Activated CD4-positive, alpha-beta T cell treated with anti-CD3 and anti-CD28 coated beads, Interleukin-2, amount 50 U/mL, for 1 hour (primary cell): Measurements from ENCODE around the gene SPCS1.
"Not testable (repeated sequence)": the region's sequence is repeated elsewhere in the genome, so short reads cannot be mapped to it uniquely, and the experiment has no call there.

Experiments used
- DNase-seq: peaks from one replicate; pipeline ENCODE4 v3.0.0-alpha.2; 2020

Gene SPCS1

GRCh38 chr3:52695798-52696671 is 9.9 kb upstream of the SPCS1 start:
- no peak for DNase-seq

GRCh38 chr3:52696830-52697631 is 8.9 kb upstream of the SPCS1 start:
- DNase-seq, result no peak

- no peak for DNase-seq
Measured at GRCh38 chr3:52697632-52697965, 8.3 kb upstream of the SPCS1 start.

DNA sequence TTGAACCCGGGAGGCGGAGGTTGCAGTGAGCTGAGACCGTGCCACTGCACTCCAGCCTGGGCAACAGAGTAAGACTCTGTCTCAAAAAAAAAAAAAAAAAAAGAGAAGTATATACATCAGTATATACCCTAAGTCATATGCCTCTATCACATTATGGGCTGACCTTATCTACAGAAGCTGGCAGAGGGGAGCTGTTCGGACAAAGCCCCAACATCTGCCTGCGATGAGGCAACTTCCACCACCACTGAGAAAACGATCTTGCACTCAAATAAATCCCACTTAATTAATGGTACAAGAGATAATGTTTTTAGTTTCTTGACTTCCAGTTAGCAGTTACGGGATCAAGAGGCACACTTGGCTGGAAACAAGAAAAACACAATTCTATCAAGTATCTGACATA is 2.6 kb upstream of the SPCS1 start:
- DNase-seq, result no peak

DNA sequence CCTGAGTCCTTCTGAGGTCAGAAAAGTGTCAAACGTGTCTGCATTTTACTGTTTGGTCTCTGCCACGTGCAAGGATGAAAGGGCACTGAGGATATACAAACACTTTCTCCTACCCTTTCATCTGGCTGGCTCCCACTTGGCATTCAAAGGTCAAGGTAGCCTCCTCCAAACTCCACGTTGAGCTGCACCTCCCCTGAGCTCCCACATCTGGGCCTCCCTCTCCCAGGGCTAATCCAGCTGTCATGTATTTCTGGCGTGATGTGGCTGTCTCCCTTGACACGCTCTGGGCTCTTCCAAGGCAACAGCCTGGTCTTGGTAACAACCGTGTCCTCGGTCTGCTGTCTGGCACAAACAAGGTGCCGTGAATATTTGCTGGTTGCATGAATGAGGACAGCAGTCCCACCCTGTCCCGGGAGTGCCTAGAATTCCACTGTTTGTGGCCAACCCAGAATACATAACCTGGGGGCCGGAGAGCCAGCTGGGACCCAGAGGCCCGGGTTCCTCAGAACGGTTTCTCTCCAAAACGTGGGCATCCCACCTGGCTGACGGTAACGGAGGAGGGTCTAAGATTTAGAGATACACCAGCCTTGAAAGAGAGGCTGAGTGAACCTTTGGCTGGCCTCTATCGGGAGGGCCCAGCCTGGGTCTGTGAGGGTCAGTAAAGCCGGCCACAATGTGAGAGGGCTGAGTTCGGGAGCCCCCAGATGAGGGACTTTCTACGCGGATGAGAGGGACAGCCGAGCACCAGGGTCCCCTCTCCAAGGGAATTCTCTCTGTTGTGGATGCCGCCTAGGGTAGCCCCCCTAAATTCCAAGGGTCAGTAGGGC is 1.1 kb upstream of the SPCS1 start:
- peak; percentile 2 for DNase-seq

GRCh38 chr3:52705438-52705687 is 543 bp upstream of the SPCS1 start:
- no peak for DNase-seq

- DNase-seq, result no peak
Measured at GRCh38 chr3:52707585-52707984, 1.7 kb downstream of the SPCS1 start.

- no peak for DNase-seq
Measured at GRCh38 chr3:52710512-52710911, 4.6 kb downstream of the SPCS1 start.

DNA sequence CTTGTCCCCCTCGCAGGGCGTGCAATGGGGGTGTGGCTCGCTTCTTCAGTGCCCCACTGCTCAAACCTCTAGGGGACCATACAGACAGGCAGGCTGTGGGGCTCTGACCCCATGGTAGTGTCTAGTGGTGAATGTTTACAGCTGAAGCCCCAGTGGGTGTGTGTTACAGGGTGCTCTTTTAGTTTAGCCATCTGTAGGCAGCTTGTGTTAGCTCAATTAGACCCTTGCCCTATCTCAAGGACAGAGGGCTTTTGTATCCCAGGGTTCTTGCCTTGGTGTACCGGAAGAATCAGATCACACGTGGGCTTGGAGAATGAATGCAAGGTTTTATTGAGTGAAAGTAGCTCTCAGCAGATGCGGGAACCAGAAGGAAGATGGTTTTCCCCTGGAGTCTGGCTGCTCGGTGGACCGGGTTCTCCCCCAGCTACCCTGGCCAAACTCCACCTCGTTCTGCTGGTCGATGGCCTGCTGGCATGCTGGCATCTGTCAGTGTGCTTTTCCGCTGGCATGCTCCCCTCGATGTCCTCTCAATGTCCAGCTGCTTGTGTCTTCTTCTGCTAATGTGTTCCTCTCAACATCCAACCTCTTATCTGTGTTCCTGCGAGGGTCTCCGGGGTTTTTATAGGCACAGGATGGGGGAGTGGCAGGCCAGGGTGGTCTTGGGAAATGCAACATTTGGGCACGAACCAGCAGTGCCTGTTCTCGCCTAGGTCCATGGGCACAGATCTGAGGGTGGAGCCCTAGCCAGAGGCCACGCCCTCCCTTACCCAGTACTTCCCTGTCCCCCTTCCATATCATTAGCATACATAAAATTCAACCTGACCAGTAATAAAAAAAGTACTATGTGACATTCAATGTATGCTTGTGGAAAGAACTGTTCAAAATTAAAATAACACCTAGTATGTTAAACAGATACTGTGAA is 6.6 kb downstream of the SPCS1 start:
- no peak for DNase-seq

DNA sequence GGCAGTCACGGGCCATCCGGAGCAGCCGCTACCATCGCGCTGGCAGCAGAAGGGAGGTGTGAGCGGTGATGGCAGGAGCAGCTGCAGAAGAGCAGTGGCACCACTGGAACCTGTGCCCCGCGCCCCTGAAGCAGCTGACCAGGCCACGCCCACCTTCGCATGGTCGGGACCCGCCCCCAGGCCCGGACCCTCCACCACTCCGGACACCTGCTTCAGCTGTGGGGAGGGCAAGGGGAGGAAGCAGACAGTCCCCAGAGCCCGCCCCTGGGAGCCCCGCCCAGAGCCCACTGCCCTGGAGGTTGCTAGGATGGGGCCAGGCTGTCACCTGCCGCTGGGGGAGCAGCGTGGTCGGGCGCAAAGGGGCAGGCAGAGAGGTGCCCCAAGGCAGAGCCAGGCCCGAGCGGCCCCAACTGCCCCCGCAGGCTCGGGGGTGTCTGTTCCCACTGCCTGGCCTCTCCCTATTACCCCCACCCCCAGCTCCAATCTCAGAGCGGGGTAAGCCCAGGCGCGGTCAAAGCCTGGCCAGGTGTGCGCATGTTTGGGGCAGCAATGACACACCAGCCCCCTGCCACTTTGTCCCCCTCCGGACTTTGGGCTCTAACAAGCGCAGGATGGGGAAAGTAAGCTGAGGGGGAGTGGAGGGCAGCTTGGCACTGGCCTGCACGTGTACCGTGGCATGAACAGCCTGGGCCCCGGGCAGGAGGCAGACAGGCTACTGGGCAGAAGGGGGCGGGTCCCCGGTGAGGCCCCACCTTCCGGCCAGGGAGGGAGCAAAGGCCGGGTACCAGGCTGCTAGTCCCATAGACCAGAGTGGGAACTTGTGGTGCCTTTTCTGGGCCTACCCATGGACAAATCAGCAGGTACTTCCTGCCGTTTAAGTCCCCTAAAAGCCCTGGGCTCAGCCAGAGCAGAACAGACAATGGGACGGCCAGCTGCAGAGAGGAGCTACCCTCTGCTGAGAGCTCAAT is 8.7 kb downstream of the SPCS1 start:
- DNase-seq, result no peak

DNA sequence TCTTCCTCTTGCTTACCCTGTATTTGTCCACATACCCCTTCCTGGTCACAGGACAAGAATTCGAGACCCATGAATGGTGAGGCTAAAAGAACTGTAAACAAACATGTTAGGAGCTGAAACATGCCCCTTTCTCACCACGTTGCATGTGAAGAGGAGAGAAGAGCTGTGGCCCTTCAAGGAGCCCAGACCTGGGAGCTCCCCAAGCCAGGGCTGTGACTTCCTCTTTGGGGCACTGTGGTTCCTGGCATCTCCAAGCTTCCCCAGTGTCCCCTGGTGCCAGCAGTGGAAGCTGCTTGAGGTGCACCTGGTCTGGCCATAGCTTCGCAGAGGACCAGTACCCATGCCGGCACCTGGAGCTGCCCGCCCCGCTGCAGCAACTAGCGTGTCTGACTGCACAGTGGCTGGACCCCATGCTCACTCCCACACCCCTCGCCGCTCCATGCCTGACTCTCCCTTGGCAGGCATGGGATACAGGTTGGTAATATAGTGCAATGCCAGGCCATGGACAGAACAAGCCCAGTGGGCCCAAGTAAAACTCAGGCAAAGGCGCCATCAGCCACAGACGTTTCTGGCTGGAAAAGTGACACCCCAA is 9.9 kb downstream of the SPCS1 start:
- DNase-seq, result no peak

DNA sequence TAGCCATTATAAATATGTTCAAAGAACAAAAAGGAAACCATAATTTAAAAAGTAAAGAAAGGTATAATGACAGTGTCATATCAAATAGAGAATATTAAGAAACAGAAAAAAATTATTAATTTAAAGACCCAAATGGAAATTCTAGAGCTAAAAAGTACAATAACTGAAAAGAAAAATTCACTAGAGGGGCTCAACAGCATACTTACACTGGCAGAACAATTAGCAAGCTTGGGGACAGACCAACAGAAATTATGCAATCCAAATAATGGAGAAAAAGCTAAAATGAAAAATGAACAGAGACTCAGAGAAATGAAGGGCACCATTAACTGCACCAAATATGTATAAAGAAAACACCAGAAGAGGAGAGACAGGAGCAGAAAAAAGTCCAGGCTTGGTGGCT is 13.7 kb downstream of the SPCS1 start:
- DNase-seq, result no peak

- DNase-seq, result peak; percentile 8
Measured at GRCh38 chr3:52721002-52721729, 15.3 kb downstream of the SPCS1 start.

- no peak for DNase-seq
Measured at GRCh38 chr3:52721730-52722008, 15.8 kb downstream of the SPCS1 start.

- no peak for DNase-seq
Measured at GRCh38 chr3:52722491-52722890, 16.6 kb downstream of the SPCS1 start.

GRCh38 chr3:52723935-52724334 is 18.0 kb downstream of the SPCS1 start:
- DNase-seq, result no peak

- DNase-seq, result no peak
Measured at GRCh38 chr3:52724511-52724910, 18.6 kb downstream of the SPCS1 start.

GRCh38 chr3:52728753-52729152 is 22.8 kb downstream of the SPCS1 start:
- not testable (repeated sequence) for DNase-seq

GRCh38 chr3:52730681-52731080 is 24.8 kb downstream of the SPCS1 start:
- no peak for DNase-seq

GRCh38 chr3:52731590-52731989 is 25.7 kb downstream of the SPCS1 start:
- no peak for DNase-seq
